Heart left ventricle (tissue), 13 donors: ENCODE results near the gene AP1G2.

Experiments used
- POLR2A ChIP-seq, 2 donors: fragments of 450-650 bp; IDR thresholded peaks; one replicate each; pipeline ENCODE4 v1.6.1; 2017; ENCODE audit warnings: antibody characterized with exemption in 2 of 2, mild to moderate bottlenecking in 2 of 2, moderate library complexity in 2 of 2
- TF ChIP-seq, protein P1 (sequence below), 12 donors: fragments of 200-600 bp; sonication (generic) in 4 of 12; IDR thresholded peaks; one replicate each; pipeline versions ENCODE4 v1.5.0 to v1.8.0; 2018 to 2022; ENCODE audit warnings: antibody characterized with exemption in 12 of 12, mild to moderate bottlenecking in 5 of 12
- donor health status: ischemic (EF 13 %, LVEDD 7.1; RV severe dilation, severe dysfunction).
- donor health status: DM: no; HTN: yes; CAD: no.
- donor health status: DM: no; HTN: no; CAD: no.
- donor health status: ischemic (EF 25% LVEDD 6.9; RV normal size, moderate dysfunction).
- donor health status: ischemic (EF 25% LVEDD 5.7; RV mildly dilated, moderate dysfunction).
- donor health status: ischemic (EF 35%, LVEDD 5.7; RV mildly dilated, moderate dysfunction).
- donor health status: nonischemic (EF 11% LVEDD 7.7; RV severe dilation, severe dysfunction).
- donor health status: DM: yes; HTN: yes; CAD: no.
- donor health status: PGD.
- donor health status: ischemic (EF 29% LVEDD 5.4; RV normal size, mild dysfunction).
- donor health status: nonischemic (EF 23%, LVEDD 6.1; RV moderate dilation, normal function).

DNA sequence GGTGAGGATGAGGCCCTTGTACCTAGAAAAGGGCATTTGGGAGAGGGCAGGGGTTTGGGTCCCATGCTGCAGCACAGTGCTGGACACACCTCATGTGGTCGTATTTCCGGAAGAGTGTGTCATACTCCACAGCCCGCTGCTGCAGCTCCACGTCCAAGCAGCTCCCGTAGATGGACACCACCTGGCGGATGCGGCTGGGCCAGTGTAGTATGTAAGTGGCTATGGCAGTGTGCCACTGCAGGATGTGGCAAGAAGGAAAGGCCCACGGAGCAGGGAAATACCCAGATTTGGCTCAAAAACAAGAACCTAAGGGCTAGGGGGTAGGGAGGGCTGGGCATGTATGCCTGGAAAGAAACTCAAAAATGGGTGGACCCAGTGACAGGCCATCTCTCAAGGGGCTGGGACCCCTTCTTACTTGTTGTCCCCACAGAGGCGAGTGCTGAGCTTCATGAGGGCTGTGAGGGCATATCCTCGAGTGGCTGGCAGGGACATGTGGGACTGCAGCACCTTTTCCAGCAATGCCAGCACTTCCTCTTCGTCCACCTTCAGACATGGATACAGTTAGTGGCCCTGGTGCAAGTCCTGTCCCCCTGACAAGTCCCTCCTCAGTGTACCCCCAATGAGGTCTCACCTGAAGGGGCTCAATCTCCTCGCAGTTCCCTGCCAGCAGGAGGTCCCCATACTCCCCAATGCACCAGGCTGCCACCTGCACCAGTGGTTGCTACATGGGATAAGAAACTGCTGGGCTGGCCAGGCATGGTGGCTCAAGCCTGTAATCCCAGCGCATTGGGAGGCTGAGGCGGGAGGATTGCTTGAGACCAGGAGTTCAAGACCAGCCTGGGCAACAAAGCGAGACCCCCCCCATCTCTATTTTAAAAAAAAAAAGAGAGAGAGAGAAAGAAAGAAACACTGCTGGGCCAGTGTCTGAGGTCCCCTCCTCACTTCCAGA, 5.4 kb downstream of the AP1G2 start:
- TF ChIP-seq, protein P1, sequence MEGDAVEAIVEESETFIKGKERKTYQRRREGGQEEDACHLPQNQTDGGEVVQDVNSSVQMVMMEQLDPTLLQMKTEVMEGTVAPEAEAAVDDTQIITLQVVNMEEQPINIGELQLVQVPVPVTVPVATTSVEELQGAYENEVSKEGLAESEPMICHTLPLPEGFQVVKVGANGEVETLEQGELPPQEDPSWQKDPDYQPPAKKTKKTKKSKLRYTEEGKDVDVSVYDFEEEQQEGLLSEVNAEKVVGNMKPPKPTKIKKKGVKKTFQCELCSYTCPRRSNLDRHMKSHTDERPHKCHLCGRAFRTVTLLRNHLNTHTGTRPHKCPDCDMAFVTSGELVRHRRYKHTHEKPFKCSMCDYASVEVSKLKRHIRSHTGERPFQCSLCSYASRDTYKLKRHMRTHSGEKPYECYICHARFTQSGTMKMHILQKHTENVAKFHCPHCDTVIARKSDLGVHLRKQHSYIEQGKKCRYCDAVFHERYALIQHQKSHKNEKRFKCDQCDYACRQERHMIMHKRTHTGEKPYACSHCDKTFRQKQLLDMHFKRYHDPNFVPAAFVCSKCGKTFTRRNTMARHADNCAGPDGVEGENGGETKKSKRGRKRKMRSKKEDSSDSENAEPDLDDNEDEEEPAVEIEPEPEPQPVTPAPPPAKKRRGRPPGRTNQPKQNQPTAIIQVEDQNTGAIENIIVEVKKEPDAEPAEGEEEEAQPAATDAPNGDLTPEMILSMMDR (IDR thresholded peaks at IDR 0.05) = no peak
- TF ChIP-seq POLR2A (IDR thresholded peaks at IDR 0.05) = no peak
